Measurements from ENCODE around the gene PRG3. TPM values are rescaled to one million over a fixed set of nuclear protein-coding genes. Genes with fewer than 3 reads are reported as not detected.

Gene PRG3, protein sequence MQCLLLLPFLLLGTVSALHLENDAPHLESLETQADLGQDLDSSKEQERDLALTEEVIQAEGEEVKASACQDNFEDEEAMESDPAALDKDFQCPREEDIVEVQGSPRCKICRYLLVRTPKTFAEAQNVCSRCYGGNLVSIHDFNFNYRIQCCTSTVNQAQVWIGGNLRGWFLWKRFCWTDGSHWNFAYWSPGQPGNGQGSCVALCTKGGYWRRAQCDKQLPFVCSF
- polyA plus RNA-seq (2013, experiment 1 of 4): not detected
- not detected for polyA plus RNA-seq (2013, experiment 2 of 4)
- not detected for polyA plus RNA-seq (2013, experiment 3 of 4)
- polyA plus RNA-seq (2013, experiment 4 of 4): not detected

DNA sequence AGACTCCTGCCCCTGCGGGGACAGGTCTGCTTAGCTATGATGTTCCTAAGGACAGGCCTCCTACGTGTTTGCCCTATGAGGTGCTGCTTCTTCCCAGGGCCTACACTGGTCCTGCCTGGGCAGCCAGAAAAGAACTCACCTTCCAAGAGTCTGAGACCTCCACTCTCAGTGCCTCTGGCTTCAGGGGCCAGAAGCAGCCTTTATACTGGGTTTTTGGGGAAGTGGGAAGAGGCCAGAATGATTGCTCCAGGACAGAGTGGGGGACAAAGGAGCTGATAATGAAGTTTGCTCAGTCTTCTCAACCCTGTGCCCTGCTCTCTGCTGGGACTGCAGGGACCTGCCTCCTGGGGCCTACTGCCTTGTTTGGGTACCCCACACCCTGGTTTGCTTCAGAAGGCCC, at the start of gene PRG3:
Gene PRG3 (minus strand): TSS at position 176 of the 400 bp plus-strand sequence. CDS start 442 bp downstream, outside the sequence.
- Histone ChIP-seq H3K4me1 (ENCODE audit: control insufficient read depth, insufficient read depth, low read length) (no peaks in the 10 kb centered on the region), H3K36me3 (ENCODE audit: control insufficient read depth, insufficient read depth, low read length) (no peaks in the 10 kb centered on the region), H3K9me3 (ENCODE audit: control insufficient read depth, low read length) (no peaks in the 10 kb centered on the region), H3K27me3 (ENCODE audit: control insufficient read depth, insufficient read depth, low read length, poor library complexity, severe bottlenecking) (peaks cover 4% of the 10 kb centered on the region), H3K27ac (ENCODE audit: insufficient read depth, low read depth, low read length, poor library complexity, severe bottlenecking) (no peak within 1 kb of the TSS), H3K4me3 (ENCODE audit: insufficient read depth, low read depth, low read length) (no peak within 1 kb of the TSS)
- WGBS, 2 experiments: 73 to 76% methylated on average over 2 of the region's 2 CpGs

DNA sequence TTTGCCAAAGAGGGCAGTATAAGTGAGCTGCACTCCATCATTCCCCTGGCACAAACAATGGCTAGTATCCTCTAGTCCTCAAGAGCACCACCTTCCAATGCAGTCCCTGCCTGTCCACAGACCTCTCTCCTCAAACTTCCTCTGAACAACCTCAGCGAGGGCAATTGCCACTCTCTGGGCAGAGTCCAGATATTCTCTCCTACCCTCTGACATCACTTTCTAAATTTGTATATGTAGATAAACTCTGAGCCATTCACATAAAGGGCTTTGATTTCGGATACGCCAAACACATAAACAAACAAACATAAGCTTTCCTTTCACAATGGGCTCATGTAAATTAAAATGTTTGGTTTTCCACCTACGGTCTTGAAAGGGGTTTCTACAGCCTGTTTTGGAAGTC, 49.0 kb upstream of the PRG3 start:
- Histone ChIP-seq H3K36me3 (ENCODE audit: control insufficient read depth, insufficient read depth, low read length) (no peaks in the 10 kb centered on the region), H3K9me3 (ENCODE audit: control insufficient read depth, low read length) (no peaks in the 10 kb centered on the region), H3K27ac (ENCODE audit: insufficient read depth, low read depth, low read length, poor library complexity, severe bottlenecking) (no peak overlapping the region), H3K27me3 (ENCODE audit: control insufficient read depth, insufficient read depth, low read length, poor library complexity, severe bottlenecking) (peaks cover 26% of the 10 kb centered on the region), H3K4me1 (ENCODE audit: control insufficient read depth, insufficient read depth, low read length) (peaks cover 4% of the 10 kb centered on the region), H3K4me3 (ENCODE audit: insufficient read depth, low read depth, low read length) (no peak overlapping the region)
- 65 to 80% methylated on average over 4 of the region's 4 CpGs for WGBS, 2 experiments

DNA sequence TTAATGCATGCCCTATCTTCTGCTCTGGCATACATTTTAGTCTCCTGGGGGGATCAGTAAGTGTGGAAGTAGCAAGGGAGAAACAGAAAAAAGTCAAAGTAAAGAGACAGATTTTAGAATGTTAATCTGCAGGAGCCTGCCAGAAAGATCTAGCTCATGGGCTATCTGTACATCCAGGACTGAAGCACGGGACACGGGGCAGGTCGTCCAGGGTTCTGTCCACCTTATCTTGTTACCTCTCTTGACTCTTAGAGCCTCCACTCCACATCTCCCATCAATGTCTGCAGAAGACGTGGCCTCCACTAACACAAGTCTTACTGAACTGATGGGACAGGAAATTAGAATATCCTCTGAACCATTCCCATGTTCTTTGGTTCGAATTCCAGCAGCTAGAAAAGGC, 47.7 kb upstream of the PRG3 start:
- 89 to 90% methylated on average over 5 of the region's 5 CpGs for WGBS, 2 experiments
- H3K27me3 ChIP-seq (ENCODE audit: control insufficient read depth, insufficient read depth, low read length, poor library complexity, severe bottlenecking): peaks cover 26% of the 10 kb centered on the region
- H3K9me3 ChIP-seq (ENCODE audit: control insufficient read depth, low read length): no peaks in the 10 kb centered on the region
- peaks cover 4% of the 10 kb centered on the region for H3K4me1 ChIP-seq (ENCODE audit: control insufficient read depth, insufficient read depth, low read length)
- H3K36me3 ChIP-seq (ENCODE audit: control insufficient read depth, insufficient read depth, low read length): no peaks in the 10 kb centered on the region
- H3K27ac ChIP-seq (ENCODE audit: insufficient read depth, low read depth, low read length, poor library complexity, severe bottlenecking): no peak overlapping the region
- H3K4me3 ChIP-seq (ENCODE audit: insufficient read depth, low read depth, low read length): no peak overlapping the region

DNA sequence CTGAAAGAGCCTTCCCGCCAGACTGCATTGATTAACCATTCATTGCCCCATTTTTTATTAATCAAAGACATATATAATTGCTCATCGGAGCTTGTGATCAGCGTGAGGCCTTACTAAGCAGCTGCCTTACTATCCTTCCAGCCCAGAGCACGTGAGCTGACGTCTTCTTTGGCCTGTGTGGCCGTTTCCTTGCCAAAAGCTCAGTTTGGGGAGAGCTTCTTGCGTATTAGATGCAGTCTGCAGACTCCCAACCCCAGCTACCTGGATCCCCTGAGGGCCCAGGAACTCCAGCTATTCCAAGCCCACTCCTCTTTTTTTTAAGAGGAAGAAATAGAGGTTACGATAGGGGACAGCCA, 46.8 kb upstream of the PRG3 start:
- Histone ChIP-seq H3K27ac (ENCODE audit: insufficient read depth, low read depth, low read length, poor library complexity, severe bottlenecking) (no peak overlapping the region), H3K4me3 (ENCODE audit: insufficient read depth, low read depth, low read length) (no peak overlapping the region)
- WGBS, 2 experiments: 95 to 96% methylated on average over 7 to 8 of the region's 8 CpGs

DNA sequence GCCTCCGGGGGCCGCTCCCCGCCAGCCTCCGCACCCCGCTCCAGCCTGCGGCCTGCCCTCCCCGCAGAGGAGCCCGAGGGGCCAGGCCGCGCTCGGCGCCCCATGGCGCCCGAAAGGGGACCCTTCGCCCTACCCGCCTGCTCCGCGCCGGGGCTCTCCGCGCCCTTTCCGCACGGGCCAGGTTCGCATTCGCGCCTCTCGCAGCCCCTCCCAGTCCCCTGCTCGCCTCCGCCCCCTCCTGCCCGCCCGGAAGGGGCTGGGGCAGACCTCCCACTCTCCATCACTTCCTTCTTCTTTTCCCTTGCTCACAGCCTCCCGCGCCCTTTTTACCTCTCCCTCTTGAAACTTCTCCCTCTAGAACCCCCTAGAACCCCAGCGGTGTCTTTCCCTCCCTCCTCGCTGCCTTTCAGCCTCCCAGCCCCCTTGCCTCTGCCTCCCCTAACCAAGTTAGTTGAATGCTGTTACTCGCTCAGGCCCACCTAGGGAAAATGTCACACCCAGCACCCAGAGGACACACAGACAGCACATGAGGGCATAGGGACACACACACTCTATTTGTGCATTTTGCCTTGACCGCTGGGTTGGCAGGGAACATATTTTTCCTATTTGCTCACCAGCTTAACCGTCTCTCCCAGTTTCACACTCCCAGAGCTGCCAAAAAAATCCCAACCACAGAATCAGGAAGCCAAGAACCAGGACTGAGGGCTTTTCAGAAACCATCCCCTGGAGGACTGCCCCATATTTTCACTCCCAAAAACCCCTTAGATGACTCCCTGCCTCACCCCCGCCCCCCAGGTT, 46.2 kb upstream of the PRG3 start, which contains the start of gene SLC43A3:
Gene SLC43A3 (minus strand): TSS at position 193 of the 798 bp plus-strand sequence. CDS start 949 bp downstream, outside the sequence.
- Histone ChIP-seq H3K4me1 (ENCODE audit: control insufficient read depth, insufficient read depth, low read length) (peaks cover 4% of the 10 kb centered on the region), H3K27ac (ENCODE audit: insufficient read depth, low read depth, low read length, poor library complexity, severe bottlenecking) (no peak within 1 kb of the TSS), H3K9me3 (ENCODE audit: control insufficient read depth, low read length) (no peaks in the 10 kb centered on the region), H3K4me3 (ENCODE audit: insufficient read depth, low read depth, low read length) (peak within 1 kb of the TSS; percentile 42), H3K36me3 (ENCODE audit: control insufficient read depth, insufficient read depth, low read length) (no peaks in the 10 kb centered on the region), H3K27me3 (ENCODE audit: control insufficient read depth, insufficient read depth, low read length, poor library complexity, severe bottlenecking) (peaks cover 26% of the 10 kb centered on the region)
- WGBS, 2 experiments: 11 to 12% methylated on average over 39 of the region's 39 CpGs

More for the DNA sequence above, 46.8 kb upstream of the PRG3 start:
- H3K4me1 ChIP-seq (ENCODE audit: control insufficient read depth, insufficient read depth, low read length): peaks cover 4% of the 10 kb centered on the region
- peaks cover 26% of the 10 kb centered on the region for H3K27me3 ChIP-seq (ENCODE audit: control insufficient read depth, insufficient read depth, low read length, poor library complexity, severe bottlenecking)
- no peaks in the 10 kb centered on the region for H3K36me3 ChIP-seq (ENCODE audit: control insufficient read depth, insufficient read depth, low read length)
- no peaks in the 10 kb centered on the region for H3K9me3 ChIP-seq (ENCODE audit: control insufficient read depth, low read length)

DNA sequence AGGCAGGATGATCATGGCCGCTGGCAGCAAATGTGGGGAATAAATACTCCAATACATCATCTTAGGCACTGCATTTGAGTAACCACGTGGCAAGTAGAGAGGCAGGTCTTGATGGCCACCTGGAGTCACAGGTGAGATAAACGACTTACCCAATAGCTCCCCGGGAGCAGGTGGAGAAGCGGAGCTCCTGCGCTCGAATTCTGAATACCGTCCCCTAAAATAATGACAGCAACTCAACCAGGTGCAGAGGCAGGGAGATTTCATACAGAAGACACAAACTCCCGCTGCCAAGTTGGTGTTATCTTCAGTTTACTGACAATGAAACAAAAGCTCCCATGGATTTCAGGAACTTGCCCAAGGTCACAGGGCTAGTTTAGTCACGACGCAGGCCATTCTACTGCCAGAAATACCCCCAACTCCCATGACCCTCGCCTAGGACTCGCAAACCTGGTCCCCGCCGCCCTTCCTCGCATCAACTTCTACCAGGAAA, 45.5 kb upstream of the PRG3 start:
- Histone ChIP-seq H3K27ac (ENCODE audit: insufficient read depth, low read depth, low read length, poor library complexity, severe bottlenecking) (no peak overlapping the region), H3K4me1 (ENCODE audit: control insufficient read depth, insufficient read depth, low read length) (peaks cover 4% of the 10 kb centered on the region)
- 31 to 36% methylated on average over 16 of the region's 16 CpGs for WGBS, 2 experiments

DNA sequence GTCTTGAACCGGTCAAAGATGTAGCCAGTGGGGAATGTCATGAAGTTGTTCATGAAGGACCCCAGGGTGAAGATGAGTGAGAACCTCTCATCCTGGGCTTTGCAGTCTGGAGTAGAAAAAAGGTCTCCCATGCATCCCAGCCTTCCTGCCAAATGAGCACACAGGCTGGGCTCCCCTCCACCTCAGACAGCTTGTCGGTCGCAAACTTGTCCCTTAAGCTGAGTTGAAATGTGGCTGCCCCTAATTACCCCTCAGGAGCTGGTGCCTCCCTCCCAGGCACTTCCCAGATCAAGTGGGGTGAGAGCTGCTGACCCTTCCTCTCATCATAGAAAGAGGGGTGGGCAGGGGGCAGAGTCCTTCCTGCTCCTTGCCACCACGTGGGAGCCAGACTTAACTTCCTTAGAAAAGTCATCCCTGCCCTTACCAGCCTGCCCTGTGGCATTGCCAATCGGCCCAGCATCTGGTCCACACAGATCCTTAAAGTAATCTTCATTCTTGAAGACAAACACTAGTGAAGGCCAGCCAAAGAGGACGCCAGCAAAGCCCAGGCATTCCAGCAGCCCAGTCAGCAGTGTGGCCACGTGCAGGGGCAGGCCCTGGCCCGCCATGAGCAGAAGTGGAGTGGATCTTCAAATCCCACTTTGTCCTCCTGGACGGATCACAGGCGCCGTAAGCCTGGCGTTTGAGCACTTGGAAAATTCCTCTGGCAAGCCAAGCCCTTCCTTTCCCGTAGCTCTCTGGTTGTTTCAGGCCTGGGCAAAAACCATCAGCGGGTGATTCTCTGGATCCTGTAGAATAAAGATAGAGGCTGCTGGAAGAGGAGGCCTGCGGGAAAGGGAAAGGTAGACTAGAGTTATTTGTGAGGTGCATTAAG, 44.9 kb upstream of the PRG3 start:
- Histone ChIP-seq H3K27me3 (ENCODE audit: control insufficient read depth, insufficient read depth, low read length, poor library complexity, severe bottlenecking) (peaks cover 26% of the 10 kb centered on the region), H3K4me1 (ENCODE audit: control insufficient read depth, insufficient read depth, low read length) (peaks cover 4% of the 10 kb centered on the region), H3K27ac (ENCODE audit: insufficient read depth, low read depth, low read length, poor library complexity, severe bottlenecking) (no peak overlapping the region), H3K4me3 (ENCODE audit: insufficient read depth, low read depth, low read length) (peak overlapping the region; percentile 42), H3K9me3 (ENCODE audit: control insufficient read depth, low read length) (no peaks in the 10 kb centered on the region), H3K36me3 (ENCODE audit: control insufficient read depth, insufficient read depth, low read length) (no peaks in the 10 kb centered on the region)
- 88 to 89% methylated on average over 15 of the region's 15 CpGs for WGBS, 2 experiments

More for the DNA sequence above, 45.5 kb upstream of the PRG3 start:
- H3K9me3 ChIP-seq (ENCODE audit: control insufficient read depth, low read length): no peaks in the 10 kb centered on the region
- H3K4me3 ChIP-seq (ENCODE audit: insufficient read depth, low read depth, low read length): peak overlapping the region; percentile 42
- no peaks in the 10 kb centered on the region for H3K36me3 ChIP-seq (ENCODE audit: control insufficient read depth, insufficient read depth, low read length)
- H3K27me3 ChIP-seq (ENCODE audit: control insufficient read depth, insufficient read depth, low read length, poor library complexity, severe bottlenecking): peaks cover 26% of the 10 kb centered on the region

DNA sequence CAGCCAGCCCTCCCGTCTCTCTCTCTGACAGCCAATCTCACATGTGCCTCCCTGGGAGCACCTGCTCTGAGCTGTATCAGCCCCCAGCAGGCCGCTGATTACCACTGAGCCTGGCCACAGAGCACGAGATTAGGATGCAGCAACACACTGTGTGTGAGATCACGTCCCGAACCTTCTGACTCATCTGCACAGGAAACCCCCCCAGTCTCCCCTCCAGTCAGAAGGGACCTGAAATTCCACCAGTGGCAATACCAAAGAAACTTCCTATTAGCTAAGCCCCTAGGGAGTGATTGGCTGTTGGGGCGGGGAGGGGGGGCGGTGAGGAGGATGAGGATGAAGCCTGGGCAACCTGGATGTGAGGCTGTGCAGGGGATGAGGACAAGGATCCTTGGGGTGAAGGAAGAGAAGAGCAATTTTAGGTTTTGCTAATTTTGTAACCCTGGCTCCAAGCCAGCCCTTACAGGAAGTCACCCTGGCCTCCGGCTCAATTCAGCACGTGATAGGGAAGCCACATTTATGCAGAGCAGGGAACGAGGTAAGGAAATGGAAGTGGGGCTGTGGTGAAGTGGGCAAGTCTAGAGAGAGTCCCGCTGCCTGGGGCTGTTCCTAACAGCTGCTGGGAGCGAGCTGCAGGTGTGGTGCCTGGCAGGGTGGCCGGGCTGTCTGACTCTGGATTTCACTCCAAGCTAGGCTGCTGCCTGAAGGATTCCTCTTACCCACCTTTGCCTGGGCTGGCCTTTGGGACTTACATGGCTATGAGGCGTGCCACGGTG, 44.0 kb upstream of the PRG3 start:
- H3K4me3 ChIP-seq (ENCODE audit: insufficient read depth, low read depth, low read length): no peak overlapping the region
- no peak overlapping the region for H3K27ac ChIP-seq (ENCODE audit: insufficient read depth, low read depth, low read length, poor library complexity, severe bottlenecking)
- 75 to 80% methylated on average over 15 of the region's 15 CpGs for WGBS, 2 experiments

DNA sequence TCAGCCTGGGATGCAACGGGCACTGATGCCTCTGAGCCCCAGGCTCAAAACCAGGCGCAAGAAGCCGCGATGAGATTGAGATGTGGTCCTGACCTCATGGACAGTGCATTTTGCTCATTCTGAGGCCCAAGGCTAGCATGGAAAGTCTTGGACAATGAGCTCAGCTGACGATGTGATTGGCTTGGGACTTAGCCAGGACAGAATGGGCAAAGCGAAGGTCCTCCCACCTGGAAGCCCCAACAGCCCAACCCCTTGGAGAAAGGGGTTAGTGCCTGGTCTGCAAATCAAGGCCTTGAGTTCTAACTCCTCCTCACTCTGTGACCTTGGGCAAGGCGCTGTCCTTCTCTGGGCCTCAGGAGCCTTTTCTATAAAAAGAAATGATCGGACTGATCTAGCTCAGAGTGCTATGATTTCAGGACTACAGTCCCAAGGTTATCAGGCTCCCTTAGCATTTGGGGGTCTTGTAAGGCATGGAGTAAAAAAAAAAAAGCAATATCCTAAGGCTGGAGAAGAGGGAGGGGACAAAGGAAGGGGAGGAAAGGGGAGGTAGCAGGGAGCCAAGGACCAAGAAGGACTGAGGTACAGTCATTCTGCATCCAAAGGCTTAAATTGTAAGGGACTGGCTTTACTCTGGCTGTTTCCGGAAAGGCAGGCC, 43.3 kb upstream of the PRG3 start:
- 87 to 89% methylated on average over 9 of the region's 9 CpGs for WGBS, 2 experiments
- Histone ChIP-seq H3K4me1 (ENCODE audit: control insufficient read depth, insufficient read depth, low read length) (peaks cover 4% of the 10 kb centered on the region), H3K36me3 (ENCODE audit: control insufficient read depth, insufficient read depth, low read length) (no peaks in the 10 kb centered on the region), H3K27ac (ENCODE audit: insufficient read depth, low read depth, low read length, poor library complexity, severe bottlenecking) (no peak overlapping the region), H3K4me3 (ENCODE audit: insufficient read depth, low read depth, low read length) (no peak overlapping the region), H3K9me3 (ENCODE audit: control insufficient read depth, low read length) (no peaks in the 10 kb centered on the region), H3K27me3 (ENCODE audit: control insufficient read depth, insufficient read depth, low read length, poor library complexity, severe bottlenecking) (peaks cover 18% of the 10 kb centered on the region)

More for the DNA sequence above, 44.0 kb upstream of the PRG3 start:
- Histone ChIP-seq H3K27me3 (ENCODE audit: control insufficient read depth, insufficient read depth, low read length, poor library complexity, severe bottlenecking) (peaks cover 22% of the 10 kb centered on the region), H3K9me3 (ENCODE audit: control insufficient read depth, low read length) (no peaks in the 10 kb centered on the region), H3K4me1 (ENCODE audit: control insufficient read depth, insufficient read depth, low read length) (peaks cover 4% of the 10 kb centered on the region), H3K36me3 (ENCODE audit: control insufficient read depth, insufficient read depth, low read length) (no peaks in the 10 kb centered on the region)

Measured in ectodermal cell (in vitro differentiated cells).